ENCODE results near the gene ANKFY1.
A peak's percentile ranks its signal among the peaks of the same experiment; 100 is the strongest.
"Not testable (repeated sequence)": the region's sequence is repeated elsewhere in the genome, so short reads cannot be mapped to it uniquely, and the experiment has no call there.

ANKFY1 gene

DNA sequence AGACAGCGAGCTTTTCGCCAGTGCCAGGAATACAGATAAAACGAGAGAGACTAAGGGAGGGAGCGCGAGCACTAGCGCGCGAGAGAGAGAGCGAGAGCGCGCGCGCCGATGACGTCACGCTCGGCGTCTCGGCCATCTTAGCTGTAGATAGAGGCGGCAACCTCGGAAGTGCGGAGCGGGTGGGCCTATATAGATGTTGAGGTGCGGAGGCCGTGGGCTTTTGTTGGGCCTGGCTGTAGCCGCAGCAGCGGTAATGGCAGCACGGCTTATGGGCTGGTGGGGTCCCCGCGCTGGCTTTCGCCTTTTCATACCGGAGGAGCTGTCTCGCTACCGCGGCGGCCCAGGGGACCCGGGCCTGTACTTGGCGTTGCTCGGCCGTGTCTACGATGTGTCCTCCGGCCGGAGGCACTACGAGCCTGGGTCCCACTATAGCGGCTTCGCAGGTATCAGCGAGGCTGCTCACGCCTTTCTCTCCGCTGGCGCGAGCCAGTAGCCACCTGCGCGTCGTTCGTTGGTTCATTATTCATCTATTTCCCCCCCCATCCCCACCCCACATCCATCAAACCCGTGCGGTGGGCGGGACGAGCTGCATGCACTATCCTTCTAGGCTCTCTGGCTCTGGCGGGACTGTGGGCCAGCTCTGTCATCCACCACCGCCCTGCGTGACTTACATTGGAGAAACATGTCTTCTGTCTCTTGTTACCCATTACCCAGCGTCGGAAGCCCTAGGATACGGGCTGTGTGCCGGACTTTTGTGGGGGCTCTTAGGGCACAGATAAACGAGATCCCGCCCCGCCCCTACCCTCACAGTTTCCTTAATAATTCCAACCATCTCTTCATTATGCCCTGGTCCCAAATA lies 120.0 kb downstream of the ANKFY1 start:
- DNase-seq (ENCODE audit: extremely low read depth, insufficient read length) = peak; percentile 97
- H3K27me3 ChIP-seq (replicated peaks; ENCODE audit: control insufficient read depth, insufficient read depth, low read length) = no peaks in the 10 kb centered on the region
- TF ChIP-seq, protein P1, sequence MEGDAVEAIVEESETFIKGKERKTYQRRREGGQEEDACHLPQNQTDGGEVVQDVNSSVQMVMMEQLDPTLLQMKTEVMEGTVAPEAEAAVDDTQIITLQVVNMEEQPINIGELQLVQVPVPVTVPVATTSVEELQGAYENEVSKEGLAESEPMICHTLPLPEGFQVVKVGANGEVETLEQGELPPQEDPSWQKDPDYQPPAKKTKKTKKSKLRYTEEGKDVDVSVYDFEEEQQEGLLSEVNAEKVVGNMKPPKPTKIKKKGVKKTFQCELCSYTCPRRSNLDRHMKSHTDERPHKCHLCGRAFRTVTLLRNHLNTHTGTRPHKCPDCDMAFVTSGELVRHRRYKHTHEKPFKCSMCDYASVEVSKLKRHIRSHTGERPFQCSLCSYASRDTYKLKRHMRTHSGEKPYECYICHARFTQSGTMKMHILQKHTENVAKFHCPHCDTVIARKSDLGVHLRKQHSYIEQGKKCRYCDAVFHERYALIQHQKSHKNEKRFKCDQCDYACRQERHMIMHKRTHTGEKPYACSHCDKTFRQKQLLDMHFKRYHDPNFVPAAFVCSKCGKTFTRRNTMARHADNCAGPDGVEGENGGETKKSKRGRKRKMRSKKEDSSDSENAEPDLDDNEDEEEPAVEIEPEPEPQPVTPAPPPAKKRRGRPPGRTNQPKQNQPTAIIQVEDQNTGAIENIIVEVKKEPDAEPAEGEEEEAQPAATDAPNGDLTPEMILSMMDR (IDR thresholded peaks at IDR 0.05; ENCODE audit: insufficient read depth, low read length, poor library complexity, severe bottlenecking) = no peak
- H3K36me3 ChIP-seq (ENCODE audit: control insufficient read depth, insufficient read depth, low read length) = no peaks in the 10 kb centered on the region
- H3K4me3 ChIP-seq (replicated peaks; ENCODE audit: low read depth, low read length) = peak overlapping the region; percentile 79

DNA sequence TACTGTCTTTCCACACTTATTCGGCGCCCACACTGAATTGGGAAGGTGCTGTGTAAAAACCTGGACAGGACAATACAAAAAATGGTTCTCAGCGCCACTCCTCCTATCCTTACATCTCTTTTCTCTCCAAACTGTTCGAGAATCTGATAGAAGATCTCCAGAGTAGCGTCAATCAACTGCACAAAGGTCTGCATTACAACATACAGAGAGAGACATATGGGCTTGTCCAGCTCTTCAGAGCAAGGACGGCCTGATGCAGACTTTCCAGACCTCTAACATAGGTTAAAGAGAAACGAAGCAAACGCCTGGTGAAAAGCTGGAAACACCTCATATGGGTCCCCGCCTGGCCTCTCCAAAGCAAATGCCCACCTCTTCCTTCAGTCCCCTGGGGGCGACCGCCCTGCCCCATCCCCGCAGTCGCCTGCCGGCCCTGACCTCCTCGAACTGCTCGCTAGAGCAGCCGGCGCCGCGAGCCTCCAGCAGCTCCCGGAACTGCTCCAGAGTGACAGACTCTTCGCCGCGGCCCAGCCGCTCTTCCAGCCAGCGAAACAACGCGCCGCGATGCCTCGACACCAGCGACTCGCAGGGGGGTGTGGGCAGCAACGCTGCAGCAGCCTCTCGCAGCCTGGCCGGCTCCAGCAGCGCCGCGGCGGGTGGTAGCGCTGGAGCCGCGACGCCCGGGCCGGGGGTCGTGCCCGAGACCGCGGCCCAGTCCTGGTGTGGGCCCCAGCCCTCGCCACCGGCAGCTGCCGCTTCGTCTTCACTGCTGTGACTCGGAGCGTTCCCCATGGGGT lies 121.5 kb downstream of the ANKFY1 start:
- Histone ChIP-seq H3K36me3 (ENCODE audit: control insufficient read depth, insufficient read depth, low read length) (no peaks in the 10 kb centered on the region), H3K27me3 (replicated peaks; ENCODE audit: control insufficient read depth, insufficient read depth, low read length) (no peaks in the 10 kb centered on the region), H3K4me3 (replicated peaks; ENCODE audit: low read depth, low read length) (peak overlapping the region; percentile 79)
- no peak for DNase-seq (ENCODE audit: extremely low read depth, insufficient read length)
- TF ChIP-seq, protein P1 (IDR thresholded peaks at IDR 0.05; ENCODE audit: insufficient read depth, low read length, poor library complexity, severe bottlenecking) = no peak

DNA sequence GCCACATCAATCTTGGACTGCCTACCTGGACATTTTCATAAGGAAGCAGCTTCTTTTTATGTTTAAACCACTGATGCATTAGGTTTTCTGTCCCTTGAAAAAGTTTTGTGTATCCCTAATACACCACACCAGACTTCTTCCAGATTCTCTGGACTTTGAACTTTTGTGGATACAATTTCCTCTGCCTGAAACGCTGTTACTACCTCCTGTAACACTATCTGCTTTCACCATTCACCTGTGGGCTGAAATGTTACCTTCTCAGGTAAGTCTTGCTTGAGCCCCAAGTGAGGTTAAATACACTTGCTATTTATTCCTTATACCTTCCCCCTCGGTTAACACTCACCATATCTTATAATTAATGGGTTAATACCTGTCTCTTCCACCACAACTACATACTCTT lies 123.7 kb downstream of the ANKFY1 start:
- TF ChIP-seq, protein P1 (IDR thresholded peaks at IDR 0.05; ENCODE audit: insufficient read depth, low read length, poor library complexity, severe bottlenecking) = no peak
- DNase-seq (ENCODE audit: extremely low read depth, insufficient read length) = no peak
- Histone ChIP-seq H3K36me3 (ENCODE audit: control insufficient read depth, insufficient read depth, low read length) (no peaks in the 10 kb centered on the region; the same call in none of the 2 replicates), H3K27me3 (replicated peaks; ENCODE audit: control insufficient read depth, insufficient read depth, low read length) (no peaks in the 10 kb centered on the region), H3K4me3 (replicated peaks; ENCODE audit: low read depth, low read length) (no peak overlapping the region)

DNA sequence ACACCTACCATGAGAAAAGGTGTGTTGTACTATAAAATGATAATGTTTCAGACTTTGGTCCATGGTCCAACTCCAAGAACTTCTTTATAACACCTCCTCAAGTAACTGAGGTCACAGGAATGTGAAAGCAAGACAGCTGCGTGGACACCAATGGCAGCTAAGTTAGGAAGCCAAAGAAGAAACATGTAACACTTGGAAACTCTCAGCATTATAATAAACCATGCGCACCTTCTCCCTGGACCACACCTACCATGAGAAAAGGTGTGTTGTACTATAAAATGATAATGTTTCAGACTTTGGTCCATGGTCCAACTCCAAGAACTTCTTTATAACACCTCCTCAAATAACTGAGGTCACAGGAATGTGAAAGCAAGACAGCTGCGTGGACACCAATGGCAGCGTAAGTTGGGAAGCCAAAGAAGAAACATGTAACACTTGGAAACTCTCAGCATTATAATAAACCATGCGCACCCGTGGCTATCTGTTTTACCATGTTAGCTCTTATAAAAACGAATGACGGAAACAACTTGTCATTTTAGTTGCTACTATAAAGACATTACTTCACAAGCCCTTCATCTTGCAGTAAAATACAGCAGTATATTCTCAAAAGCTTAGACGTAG lies 124.8 kb downstream of the ANKFY1 start:
- DNase-seq (ENCODE audit: extremely low read depth, insufficient read length); H3K27me3 ChIP-seq (replicated peaks; ENCODE audit: control insufficient read depth, insufficient read depth, low read length); H3K36me3 ChIP-seq (ENCODE audit: control insufficient read depth, insufficient read depth, low read length); H3K4me3 ChIP-seq (replicated peaks; ENCODE audit: low read depth, low read length): not testable (repeated sequence)

DNA sequence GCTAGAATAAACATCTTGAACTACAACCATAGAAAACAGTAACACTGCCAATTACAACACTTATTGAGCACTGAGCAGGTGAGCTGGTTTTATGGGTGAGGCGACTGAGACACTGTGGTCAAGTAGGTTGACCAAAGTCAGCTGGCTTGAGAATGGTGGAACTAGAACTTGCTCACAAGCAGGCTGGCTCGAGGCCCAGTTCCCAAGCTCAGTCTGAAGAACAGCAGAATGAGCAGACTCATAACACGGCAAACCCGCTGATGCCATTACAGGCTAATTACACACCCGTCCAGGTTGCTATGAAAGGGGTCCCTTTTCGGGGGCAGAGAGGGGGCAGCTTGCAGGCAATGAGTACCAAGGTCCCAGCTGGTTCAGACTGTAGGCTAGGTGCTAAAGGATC lies 127.4 kb downstream of the ANKFY1 start:
- DNase-seq (ENCODE audit: extremely low read depth, insufficient read length) = no peak
- no peaks in the 10 kb centered on the region; the same call in none of the 2 replicates for H3K36me3 ChIP-seq (ENCODE audit: control insufficient read depth, insufficient read depth, low read length)
- TF ChIP-seq, protein P1 (IDR thresholded peaks at IDR 0.05; ENCODE audit: insufficient read depth, low read length, poor library complexity, severe bottlenecking) = no peak
- no peaks in the 10 kb centered on the region for H3K27me3 ChIP-seq (replicated peaks; ENCODE audit: control insufficient read depth, insufficient read depth, low read length)
- H3K4me3 ChIP-seq (replicated peaks; ENCODE audit: low read depth, low read length) = no peak overlapping the region

DNA sequence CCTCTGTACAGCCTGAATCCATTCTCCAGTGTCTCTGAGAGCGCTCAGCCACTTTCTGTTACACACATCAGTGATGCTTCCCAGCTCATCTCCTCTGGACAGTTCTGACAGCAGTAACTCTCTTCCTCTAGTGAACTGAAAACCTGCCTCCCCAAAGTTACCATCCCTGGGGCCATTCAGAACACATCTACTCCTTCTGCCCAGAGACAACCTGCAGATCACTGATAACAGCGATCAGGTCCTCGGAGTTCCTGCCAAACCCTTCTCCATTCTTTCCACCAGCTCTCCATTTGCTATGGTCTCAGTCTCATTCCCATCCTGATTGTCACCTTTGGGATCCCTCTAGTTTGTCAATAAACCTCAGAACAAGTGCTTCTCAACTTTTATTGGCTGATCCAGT lies 128.3 kb downstream of the ANKFY1 start:
- Histone ChIP-seq H3K27me3 (replicated peaks; ENCODE audit: control insufficient read depth, insufficient read depth, low read length) (no peaks in the 10 kb centered on the region), H3K36me3 (ENCODE audit: control insufficient read depth, insufficient read depth, low read length) (no peaks in the 10 kb centered on the region; the same call in none of the 2 replicates), H3K4me3 (replicated peaks; ENCODE audit: low read depth, low read length) (no peak overlapping the region)
- DNase-seq (ENCODE audit: extremely low read depth, insufficient read length) = no peak
- TF ChIP-seq, protein P1 (IDR thresholded peaks at IDR 0.05; ENCODE audit: insufficient read depth, low read length, poor library complexity, severe bottlenecking) = no peak

Data from GM06990 (cell line).